K562 (cell line): ENCODE measurements around the gene HK1. TPM values are rescaled to one million over a fixed set of nuclear protein-coding genes. Genes with fewer than 3 reads are reported as not detected.

Source experiments
- ATAC-seq: fragments of 200-7000 bp; cut with Tn5 transposase; 3 replicates; pipeline ENCODE4 v1.9.1; 2020; ENCODE audit warnings: moderate library complexity
- BruUV-seq: library from RNA; stranded (reverse); fragments of 400-500 nt; replicated peaks from 2 replicates; lab custom pipeline; 2021; lab: Mats Ljungman, UMichigan
- CTCF ChIA-PET: fragments of 300-600 bp; formaldehyde crosslinking; extraction: SDS; loops from one replicate; lab custom pipeline; 2021; ENCODE audit warnings: low intra/inter-chr PET ratio; lab: Yijun Ruan, JAX
- POLR2A ChIA-PET: fragments of 300-600, 350-650 bp; sonication (Branson Sonifier 250); formaldehyde crosslinking; extraction: SDS; loops from one replicate; lab custom pipeline; 2021; ENCODE audit warnings: antibody characterized with exemption, inconsistent platforms; lab: Yijun Ruan, JAX
- DNase-seq, 4 experiments: peaks; one replicate each; pipeline versions ENCODE4 v3.0.0 to v3.0.0-alpha.2; 2011 to 2018; ENCODE audit warnings: low spot score in 3 of 4, mixed read lengths in 3 of 4; ENCODE audit errors: extremely low read depth in 1 of 4
- FAIRE-seq: peaks from 2 replicates; lab custom pipeline; 2011; peaks lifted over from hg19 to GRCh38; lab: Jason Lieb, UNC
- H2AFZ ChIP-seq: 2 replicates; pipeline ENCODE4 v1.6.0; 2011; ENCODE audit warnings: low read depth, low read length, control low read depth, inconsistent platforms
- H3K27ac ChIP-seq: fragments of 200-600 bp; 3 replicates; pipeline ENCODE4 v1.8.0; 2011; ENCODE audit warnings: low read depth, mild to moderate bottlenecking, control low read depth, inconsistent platforms, low read length, moderate library complexity, mixed read lengths; ENCODE audit errors: extremely low read depth
- H3K27me3 ChIP-seq, 2 experiments: fragments of 300-600 bp in 1 of 2; 2 replicates in 1 of 2; 3 replicates in 1 of 2; pipeline versions ENCODE4 v1.6.0 to v1.8.0; 2011; ENCODE audit warnings: inconsistent platforms in 2 of 2, low read length in 2 of 2, mild to moderate bottlenecking in 1 of 2, mixed read lengths in 1 of 2, moderate library complexity in 1 of 2; ENCODE audit not compliant: control insufficient read depth in 2 of 2, insufficient read depth in 2 of 2
- H3K36me3 ChIP-seq: fragments of 300-600 bp; 3 replicates; pipeline ENCODE4 v1.8.0; 2011; ENCODE audit warnings: mild to moderate bottlenecking, low read length, inconsistent platforms; ENCODE audit not compliant: control insufficient read depth, insufficient read depth
- H3K4me1 ChIP-seq, 2 experiments: fragments of 200-600 bp in 1 of 2; replicated peaks in 1 of 2; 2 replicates in 1 of 2; 3 replicates in 1 of 2; pipeline versions ENCODE4 v1.5.1 to v1.8.0; 2011; ENCODE audit warnings: inconsistent platforms in 2 of 2, low read length in 2 of 2, mild to moderate bottlenecking in 1 of 2, mixed read lengths in 1 of 2, moderate library complexity in 1 of 2; ENCODE audit not compliant: control insufficient read depth in 2 of 2, insufficient read depth in 2 of 2
- H3K4me2 ChIP-seq: 2 replicates; pipeline ENCODE4 v1.6.1; 2011; ENCODE audit warnings: low read length, control low read depth, inconsistent platforms, mixed read lengths; ENCODE audit not compliant: insufficient read depth
- H3K4me3 ChIP-seq: fragments of 200-600 bp; sonication (generic), shearing (Covaris generic); 2 replicates; pipeline ENCODE4 v1.5.1; 2016; ENCODE audit warnings: control low read depth, inconsistent platforms
- H3K79me2 ChIP-seq: fragments of 200-600 bp; 3 replicates; pipeline ENCODE4 v1.8.0; 2011; ENCODE audit warnings: low read length, inconsistent platforms; ENCODE audit not compliant: control insufficient read depth, insufficient read depth
- H3K9ac ChIP-seq, 2 experiments: 2 replicates each; pipeline versions ENCODE4 v1.6.0 to v1.6.1; 2011; ENCODE audit warnings: low read depth in 2 of 2, low read length in 2 of 2, control low read depth in 1 of 2, inconsistent platforms in 1 of 2, mild to moderate bottlenecking in 1 of 2, mixed read lengths in 1 of 2; ENCODE audit not compliant: insufficient read depth in 1 of 2
- H3K9me1 ChIP-seq: one replicate; pipeline ENCODE4 v1.6.0; 2011; ENCODE audit warnings: inconsistent platforms, mild to moderate bottlenecking, low read length, moderate library complexity; ENCODE audit not compliant: control insufficient read depth, insufficient read depth
- H3K9me3 ChIP-seq: replicated peaks from 2 replicates; pipeline ENCODE4 v1.5.1; 2011; ENCODE audit warnings: low read depth, low read length, inconsistent platforms; ENCODE audit not compliant: control insufficient read depth, insufficient read depth
- H4K20me1 ChIP-seq: replicated peaks from 2 replicates; pipeline ENCODE4 v1.6.1; 2011; ENCODE audit warnings: low read length, inconsistent platforms, mixed read lengths; ENCODE audit not compliant: control insufficient read depth, insufficient read depth
- BHLHE40 ChIP-seq: IDR thresholded peaks from 2 replicates; pipeline ENCODE4 v1.6.1; 2011; ENCODE audit warnings: low read length, improper control_type of control experiment
- DNMT1 ChIP-seq: fragments of 450-650 bp; IDR thresholded peaks from 2 replicates; pipeline ENCODE4 v1.6.1; 2016; ENCODE audit warnings: antibody characterized with exemption, mild to moderate bottlenecking
- ETV5 ChIP-seq: sonication (generic); formaldehyde crosslinking; IDR thresholded peaks from 2 replicates; pipeline ENCODE4 v1.4.0; 2020; ENCODE audit warnings: low read depth, mild to moderate bottlenecking, missing genetic modification reagents
- HMG20A ChIP-seq: fragments of 450-650 bp; formaldehyde crosslinking; conservative IDR thresholded peaks from 2 replicates; pipeline ENCODE4 v1.4.0; 2020; ENCODE audit warnings: mild to moderate bottlenecking, mixed read lengths
- HNRNPK ChIP-seq: fragments of 200-400 bp; formaldehyde crosslinking; IDR thresholded peaks from one replicate; pipeline ENCODE4 v1.6.1; 2018; ENCODE audit warnings: mild to moderate bottlenecking, low read depth, low read length; ENCODE audit not compliant: poor library complexity, severe bottlenecking
- MCM7 ChIP-seq, 2 experiments: fragments of 450-650 bp; IDR thresholded peaks; 2 replicates each; pipeline ENCODE4 v1.6.1; 2016 to 2018
- NR2F6 ChIP-seq: fragments of 450-650 bp; formaldehyde crosslinking; IDR thresholded peaks from 2 replicates; pipeline ENCODE4 v1.4.0; 2020; ENCODE audit warnings: mild to moderate bottlenecking
- NUFIP1 ChIP-seq: fragments of 450-650 bp; IDR thresholded peaks from 2 replicates; pipeline ENCODE4 v1.6.1; 2018; ENCODE audit not compliant: partially characterized antibody
- POU5F1 ChIP-seq: fragments of 150-350 bp; IDR thresholded peaks from 2 replicates; pipeline ENCODE4 v1.6.1; 2014; ENCODE audit warnings: borderline replicate concordance, low read length, low read depth, mild to moderate bottlenecking; ENCODE audit not compliant: partially characterized antibody
- SIN3A ChIP-seq, 2 experiments: fragments of 150-350 bp in 1 of 2; IDR thresholded peaks; 2 replicates each; pipeline ENCODE4 v1.6.1; 2011 to 2016; ENCODE audit warnings: borderline replicate concordance in 2 of 2, low read depth in 2 of 2, low read length in 2 of 2, mild to moderate bottlenecking in 2 of 2, moderate library complexity in 2 of 2; ENCODE audit not compliant: control insufficient read depth in 1 of 2
- SIX5 ChIP-seq, 2 experiments: IDR thresholded peaks; 2 replicates each; pipeline ENCODE4 v1.6.1; 2011; ENCODE audit warnings: low read length in 2 of 2, borderline replicate concordance in 1 of 2, low read depth in 1 of 2, mild to moderate bottlenecking in 1 of 2, moderate library complexity in 1 of 2; ENCODE audit not compliant: insufficient read depth in 1 of 2
- TAF15 ChIP-seq: fragments of 200-400 bp; formaldehyde crosslinking; IDR thresholded peaks from 2 replicates; pipeline ENCODE4 v1.6.1; 2017; ENCODE audit warnings: mild to moderate bottlenecking, low read depth, low read length, moderate library complexity
- ZC3H4 ChIP-seq: sonication (generic); formaldehyde crosslinking; IDR thresholded peaks from 2 replicates; pipeline ENCODE4 v1.9.0; 2021; ENCODE audit warnings: missing genetic modification reagents, borderline replicate concordance
- ZNF133 ChIP-seq: fragments of 250-450 bp; sonication (Bioruptor Pico); IDR thresholded peaks from 2 replicates; pipeline ENCODE4 v1.4.0; 2020; ENCODE audit warnings: mild to moderate bottlenecking
- WGBS: fragments of 100-300 bp; shearing (Covaris generic); methylation state at CpG from one replicate; pipeline ENCODE4 v1.1.6; 2016; ENCODE audit warnings: low coverage, mixed read lengths; ENCODE audit not compliant: insufficient coverage; ENCODE audit errors: missing lambda C conversion rate; 5-methylcytosine and 5-hydroxymethylcytosine counted together
- in situ Hi-C: fragments of 300-500 bp; cut with MboI; formaldehyde crosslinking; loops from 4 replicates; pipeline ENCODE4 v1.15.0; 2018; ENCODE audit warnings: inconsistent platforms, mixed read lengths
- intact Hi-C: fragments of 100-400 bp; cut with micrococcal nuclease; formaldehyde crosslinking; loops from 2 replicates; pipeline ENCODE4 v1.14.2; 2022
- polyA plus RNA-seq, 8 experiments: library from polyadenylated mRNA; depleted of rRNA in 4 of 8; stranded (reverse) in 5 of 8; unstranded in 3 of 8; fragments of >200 nt; fragmentation: Nextera tagmentation in 2 of 8; fragmentation: Illumina TruSeq in 1 of 8; extraction: Ambion mirVana in 2 of 8; extraction: Trizol in 1 of 8; gene quantifications; 2 replicates each; pipeline versions ENCODE4 v1.2.1 to v1.2.3, GENCODE V29; 2011 to 2014; ENCODE audit warnings: inconsistent platforms in 1 of 8, missing spikeins in 1 of 8
- total RNA-seq, 7 experiments: library from RNA; depleted of rRNA in 6 of 7; stranded (reverse); fragments of >200 nt in 6 of 7; fragmentation: Illumina TruSeq in 2 of 7; extraction: Trizol in 2 of 7; gene quantifications; 2 replicates each; pipeline versions ENCODE4 v1.2.1 to v1.2.3, GENCODE V29; 2011 to 2021; ENCODE audit warnings: low replicate concordance in 1 of 7
- TF ChIP-seq, protein P1 (sequence below): fragments of 450-650 bp; formaldehyde crosslinking; IDR thresholded peaks from 2 replicates; pipeline ENCODE4 v1.4.0; 2020; ENCODE audit warnings: mild to moderate bottlenecking, moderate library complexity
- TF ChIP-seq, protein P2 (sequence below): fragments of 250-450 bp; sonication (Bioruptor Pico); IDR thresholded peaks from 2 replicates; pipeline ENCODE4 v1.4.0; 2020; ENCODE audit warnings: borderline replicate concordance

The HK1 gene
- total and polyA plus RNA-seq, 9 of the 15 experiments (the other 6 are each of a cell fraction or from before 2014, with no cell fraction given): 29.2 to 444 (median 193) TPM

DNA sequence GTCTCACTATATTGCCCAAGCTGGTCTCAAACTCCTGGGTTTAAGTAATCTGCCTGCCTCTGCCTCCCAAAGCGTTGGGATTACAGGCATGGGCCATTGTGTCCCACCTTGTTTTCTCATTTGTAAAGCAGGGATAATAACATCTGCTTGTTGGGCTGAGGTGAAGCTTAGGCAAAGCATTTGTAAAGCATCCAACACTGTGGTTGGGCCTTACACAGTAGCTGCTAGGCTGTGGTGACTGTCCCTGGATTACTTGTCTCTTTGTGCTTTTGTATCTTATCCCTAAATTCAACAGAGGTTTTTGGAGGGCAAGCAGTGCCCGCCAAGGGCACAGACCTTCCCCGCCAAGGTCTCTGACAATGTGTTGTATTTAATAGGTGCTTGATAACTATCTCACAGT lies 43.8 kb upstream of the HK1 start:
- Histone ChIP-seq H3K36me3 (no peaks in the 10 kb centered on the region), H3K9me1 (no peaks in the 10 kb centered on the region), H3K4me3 (no peak overlapping the region), H3K9ac (no peak overlapping the region), H3K27me3 (no peaks in the 10 kb centered on the region), H4K20me1 (no peaks in the 10 kb centered on the region), H3K9me3 (no peaks in the 10 kb centered on the region), H3K4me2 (no peak overlapping the region), H3K27ac (no peak overlapping the region), H3K79me2 (no peaks in the 10 kb centered on the region), H2AFZ (no peak overlapping the region), H3K4me1 (peaks cover 5 to 9% of the 10 kb centered on the region in 2 experiments; a peak in 4 of 5 replicates)
- in situ Hi-C loops (loop anchor here (5.0 to 25.0 kb wide), 3 partner anchors 242 to 403 kb away; partner anchors contain the start of gene FAM241B), intact Hi-C loops (loop anchor here (10.0 kb wide), 1 partner anchor 400 kb away; the partner anchor contains the start of gene FAM241B)
- BruUV-seq: no TSS peak
- WGBS: 49% methylated on average over 3 of the region's 3 CpGs
- DNase-seq (no peak), ATAC-seq (no peak), FAIRE-seq (no peak)
- ChIA-PET POLR2A (interaction anchor here (0.6 to 1.0 kb wide), 3 partner anchors 8 to 259 kb away, joined by 4 to 5 read pairs (median 4); no protein-coding TSS in a partner anchor), CTCF (no interaction called here)
- TF ChIP-seq MCM7 (IDR thresholded peaks at IDR 0.05) (no peak), SIX5 (IDR thresholded peaks at IDR 0.05; ENCODE audit: borderline replicate concordance in 1 of 2, insufficient read depth in 1 of 2, low read depth in 1 of 2, low read length in 2 of 2) (no peak), ZC3H4 (CRISPR knock-in tag) (no peak), HNRNPK (no peak), ZNF133 (CRISPR knock-in tag) (no peak), ETV5 (no peak), DNMT1 (no peak), POU5F1 (no peak), NUFIP1 (no peak), BHLHE40 (no peak), TAF15 (no peak), HMG20A (CRISPR knock-in tag) (no peak), NR2F6 (CRISPR knock-in tag) (no peak), SIN3A (IDR thresholded peaks at IDR 0.05; ENCODE audit: borderline replicate concordance in 2 of 2, control insufficient read depth in 1 of 2, low read depth in 2 of 2, low read length in 2 of 2) (no peak)
- TF ChIP-seq, protein P1, sequence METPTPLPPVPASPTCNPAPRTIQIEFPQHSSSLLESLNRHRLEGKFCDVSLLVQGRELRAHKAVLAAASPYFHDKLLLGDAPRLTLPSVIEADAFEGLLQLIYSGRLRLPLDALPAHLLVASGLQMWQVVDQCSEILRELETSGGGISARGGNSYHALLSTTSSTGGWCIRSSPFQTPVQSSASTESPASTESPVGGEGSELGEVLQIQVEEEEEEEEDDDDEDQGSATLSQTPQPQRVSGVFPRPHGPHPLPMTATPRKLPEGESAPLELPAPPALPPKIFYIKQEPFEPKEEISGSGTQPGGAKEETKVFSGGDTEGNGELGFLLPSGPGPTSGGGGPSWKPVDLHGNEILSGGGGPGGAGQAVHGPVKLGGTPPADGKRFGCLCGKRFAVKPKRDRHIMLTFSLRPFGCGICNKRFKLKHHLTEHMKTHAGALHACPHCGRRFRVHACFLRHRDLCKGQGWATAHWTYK (CRISPR knock-in tag): no peak
- TF ChIP-seq, protein P2, sequence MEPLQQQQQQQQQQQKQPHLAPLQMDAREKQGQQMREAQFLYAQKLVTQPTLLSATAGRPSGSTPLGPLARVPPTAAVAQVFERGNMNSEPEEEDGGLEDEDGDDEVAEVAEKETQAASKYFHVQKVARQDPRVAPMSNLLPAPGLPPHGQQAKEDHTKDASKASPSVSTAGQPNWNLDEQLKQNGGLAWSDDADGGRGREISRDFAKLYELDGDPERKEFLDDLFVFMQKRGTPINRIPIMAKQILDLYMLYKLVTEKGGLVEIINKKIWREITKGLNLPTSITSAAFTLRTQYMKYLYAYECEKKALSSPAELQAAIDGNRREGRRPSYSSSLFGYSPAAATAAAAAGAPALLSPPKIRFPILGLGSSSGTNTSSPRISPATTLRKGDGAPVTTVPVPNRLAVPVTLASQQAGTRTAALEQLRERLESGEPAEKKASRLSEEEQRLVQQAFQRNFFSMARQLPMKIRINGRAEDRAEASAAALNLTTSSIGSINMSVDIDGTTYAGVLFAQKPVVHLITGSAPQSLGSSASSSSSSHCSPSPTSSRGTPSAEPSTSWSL (CRISPR knock-in tag): no peak
